Embryonic facial prominence (tissue), 1 donor: ENCODE results near the gene PDE4B.
"Not testable (repeated sequence)": the region's sequence is repeated elsewhere in the genome, so short reads cannot be mapped to it uniquely, and the experiment has no call there.

Source experiments
- DNase-seq: peaks from one replicate; pipeline ENCODE4 v3.0.0-alpha.2; 2016; ENCODE audit errors: extremely low spot score

PDE4B gene

DNA sequence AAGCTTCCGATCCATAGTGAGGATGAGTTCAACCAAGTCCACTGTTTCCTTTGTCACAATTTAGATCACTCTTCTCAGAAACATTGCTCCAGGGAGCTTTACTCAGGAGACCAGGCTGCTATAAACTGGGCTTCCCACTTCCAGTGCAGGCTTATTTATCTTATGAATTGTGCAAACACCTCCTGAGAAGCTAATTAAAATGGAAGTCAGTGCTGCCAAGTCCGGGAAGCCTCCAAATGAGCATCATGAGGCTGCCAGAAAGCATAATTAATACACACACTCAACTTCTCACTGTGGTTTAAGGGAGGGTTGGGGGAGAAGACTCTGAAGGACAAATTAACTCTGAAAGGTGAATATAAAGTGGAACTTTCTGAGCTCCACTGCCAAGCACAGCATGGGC lies 596.2 kb downstream of the PDE4B start:
- DNase-seq: no peak

DNA sequence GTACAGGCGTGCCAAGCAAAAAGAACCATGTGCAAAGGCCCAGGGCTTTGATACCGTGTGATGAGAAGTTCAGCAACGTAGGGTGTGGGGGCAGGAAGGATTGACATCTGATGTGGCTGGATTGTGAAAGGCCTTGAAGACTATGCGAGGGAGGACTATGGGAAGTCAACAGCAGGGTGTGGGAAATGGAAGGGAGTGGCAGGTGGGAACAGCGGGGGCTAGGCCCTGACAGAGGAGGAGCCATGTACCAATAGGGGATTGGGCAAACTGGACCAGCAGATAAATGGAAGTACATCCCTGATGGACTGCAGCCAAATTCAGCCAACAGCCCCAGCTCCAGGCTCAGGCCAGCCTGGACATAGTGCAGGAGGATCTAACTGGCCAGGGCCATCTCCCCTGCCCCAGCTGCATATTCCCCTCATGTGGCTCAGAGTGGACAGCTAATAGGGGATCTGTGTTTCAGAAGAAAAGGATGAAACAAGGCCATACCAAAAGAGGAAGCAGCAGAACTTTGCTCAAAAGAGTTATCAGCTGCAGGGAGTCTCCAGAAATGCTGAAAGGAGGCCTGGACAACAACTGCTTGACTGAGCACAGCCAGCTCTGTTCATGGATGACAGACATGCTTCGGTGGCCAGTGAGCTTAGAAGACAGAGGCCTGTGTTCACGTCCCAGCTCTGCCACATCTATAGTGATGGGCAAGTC lies 601.0 kb downstream of the PDE4B start:
- DNase-seq: no peak

- DNase-seq: no peak
Measured at GRCh38 chr1:66394603-66395002, 601.9 kb downstream of the PDE4B start.

- DNase-seq: no peak
Measured at GRCh38 chr1:66395202-66396061, 602.7 kb downstream of the PDE4B start.

GRCh38 chr1:66396212-66396890 lies 603.7 kb downstream of the PDE4B start:
- no peak for DNase-seq

DNA sequence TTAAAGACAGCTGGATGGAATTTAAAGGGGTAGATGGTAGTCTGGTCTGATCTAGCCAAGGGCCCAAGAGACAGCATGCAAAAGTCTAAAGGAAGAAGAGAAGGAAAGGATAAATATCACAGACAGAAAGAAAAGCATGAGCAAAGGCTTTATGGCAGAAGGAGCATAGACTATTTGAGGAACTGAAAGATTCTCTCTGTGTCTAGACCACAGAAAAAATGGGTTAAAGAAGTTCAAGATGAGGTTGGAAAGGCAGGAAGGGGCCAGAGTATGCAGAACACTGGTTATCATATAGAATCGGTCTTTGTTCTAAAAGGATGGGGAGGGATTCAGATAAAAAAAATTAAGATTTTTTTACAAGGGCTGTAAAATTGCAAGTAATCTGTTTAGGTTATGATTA lies 604.5 kb downstream of the PDE4B start:
- no peak for DNase-seq

GRCh38 chr1:66399888-66400529 lies 607.3 kb downstream of the PDE4B start:
- no peak for DNase-seq

DNA sequence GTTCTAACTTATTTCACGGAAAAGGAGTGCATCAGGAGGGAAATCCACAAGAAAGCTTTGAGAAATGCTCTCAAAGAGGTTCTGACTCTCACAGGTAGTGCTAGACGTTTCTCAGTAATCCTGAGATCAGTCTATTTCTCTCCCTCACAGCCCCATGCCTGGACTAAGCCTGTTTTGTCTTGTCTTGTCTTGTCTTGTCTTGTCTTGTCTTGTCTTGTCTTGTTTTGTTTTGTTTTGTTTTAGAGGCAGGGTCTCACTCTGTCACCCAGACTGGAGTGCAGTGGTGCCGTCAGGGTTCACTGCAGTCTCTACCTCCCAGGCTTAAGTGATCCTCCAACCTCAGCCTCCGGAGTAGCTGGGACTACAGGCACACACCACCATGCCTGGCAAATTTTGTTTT lies 608.0 kb downstream of the PDE4B start:
- no peak for DNase-seq

DNA sequence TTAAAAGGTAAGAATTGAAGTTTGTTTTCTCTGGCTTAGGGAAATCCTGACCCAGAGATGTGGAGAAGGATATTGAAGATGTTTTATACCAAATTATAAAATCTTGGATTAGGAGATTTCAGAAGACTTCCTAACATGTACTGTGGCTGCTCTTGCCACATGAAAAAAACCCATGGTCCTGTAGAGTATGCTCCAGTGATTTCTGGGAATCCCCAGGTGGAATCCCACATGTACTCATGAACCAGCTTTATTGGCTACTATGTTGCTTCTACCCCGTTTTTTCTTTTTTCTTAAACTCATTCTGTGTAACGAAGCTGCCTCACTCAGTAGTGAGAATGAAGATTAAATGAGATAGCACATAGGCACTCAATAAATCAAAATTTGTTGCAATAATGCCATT lies 608.5 kb downstream of the PDE4B start:
- no peak for DNase-seq

DNA sequence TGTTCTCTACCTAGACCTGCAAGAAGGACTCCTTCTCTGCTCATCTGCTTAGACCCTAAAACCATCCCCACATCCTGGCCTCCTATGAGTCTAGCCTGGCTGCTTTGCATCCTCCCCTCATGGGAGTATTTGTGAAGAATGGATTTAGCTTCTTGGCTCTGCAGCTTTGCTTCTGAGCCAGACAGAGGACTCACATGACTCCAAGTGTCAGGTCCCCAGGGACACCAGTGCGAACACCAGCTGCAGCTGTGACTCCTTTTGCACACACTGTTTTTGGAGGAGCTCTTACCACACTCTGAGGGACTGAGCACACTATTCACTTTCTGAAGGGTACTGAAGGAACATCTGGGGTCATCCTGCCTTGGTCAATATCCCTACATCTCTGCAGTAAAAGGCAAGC lies 609.5 kb downstream of the PDE4B start:
- no peak for DNase-seq

DNA sequence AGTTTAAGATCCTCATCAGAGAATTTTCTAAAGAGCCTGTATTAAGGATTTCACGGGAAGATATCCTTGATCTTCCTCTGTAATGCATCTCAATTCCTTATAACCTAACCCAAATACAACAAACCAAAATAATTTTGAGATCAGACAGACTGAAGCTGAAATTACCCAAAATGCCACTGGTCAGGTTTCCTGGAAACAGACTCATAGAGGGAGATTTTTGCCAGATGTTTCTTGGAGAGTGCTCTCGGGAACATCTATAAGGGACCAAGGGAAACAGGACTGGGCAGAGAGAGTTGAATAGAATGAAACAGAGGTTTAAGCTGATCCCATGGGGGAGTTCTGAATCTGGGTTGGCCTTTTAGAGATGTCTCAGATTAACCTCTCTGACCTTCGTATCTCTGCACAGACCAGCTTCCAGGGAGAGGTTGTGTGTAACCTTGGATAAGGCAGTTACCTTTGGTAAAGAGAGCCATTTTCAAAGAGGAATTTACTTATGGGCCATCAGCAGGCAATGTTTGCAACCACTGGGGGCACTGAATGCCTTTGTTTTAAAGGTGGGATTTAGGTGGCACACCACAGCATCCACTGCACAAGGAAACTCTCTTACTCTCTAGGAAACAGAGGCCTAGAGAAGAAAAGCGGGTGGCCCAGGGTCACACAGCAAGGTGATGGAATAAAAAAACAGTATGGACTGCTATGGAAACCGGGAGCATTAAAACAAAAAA lies 610.5 kb downstream of the PDE4B start:
- DNase-seq: no peak

DNA sequence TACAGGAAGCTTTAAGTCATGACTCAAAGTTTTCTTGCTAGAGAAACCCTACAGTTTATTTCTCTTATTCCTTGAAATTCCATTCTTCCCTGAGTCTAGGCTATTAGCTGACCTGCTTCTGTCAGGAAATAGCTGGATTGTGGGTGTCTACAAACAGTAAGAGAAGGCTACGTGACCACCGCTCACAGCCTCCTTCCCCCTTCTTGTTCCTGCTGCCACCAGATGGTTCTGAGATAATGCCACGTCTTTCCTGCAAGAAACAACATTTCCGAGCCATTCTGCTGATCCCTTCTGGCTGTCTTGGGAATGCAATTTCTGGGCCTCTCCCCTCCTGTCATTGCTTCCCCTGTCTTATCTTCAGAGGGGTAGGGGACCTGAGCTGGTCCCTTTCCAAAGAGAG lies 612.4 kb downstream of the PDE4B start:
- no peak for DNase-seq

GRCh38 chr1:66411449-66411848 lies 618.8 kb downstream of the PDE4B start:
- DNase-seq: not testable (repeated sequence)

DNA sequence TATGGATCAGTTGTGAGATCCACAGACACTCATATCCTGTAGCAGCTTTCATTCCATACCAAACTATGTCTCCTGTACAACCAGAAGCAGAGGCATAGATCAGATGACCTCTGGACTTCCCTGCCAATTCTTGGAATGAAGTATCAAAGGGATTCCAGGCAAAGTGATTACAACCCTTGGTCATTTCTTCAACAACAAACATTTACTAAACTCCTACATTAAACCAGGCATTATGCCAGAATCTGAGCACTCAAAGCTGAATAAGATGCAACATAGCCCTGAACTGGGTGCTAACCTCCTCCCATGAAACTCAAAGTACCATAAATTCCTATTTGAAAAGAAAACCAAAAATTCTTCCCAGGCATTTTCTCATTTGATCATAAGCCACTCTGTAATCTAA lies 620.0 kb downstream of the PDE4B start:
- DNase-seq: no peak

GRCh38 chr1:66413136-66413837 lies 620.6 kb downstream of the PDE4B start:
- DNase-seq: no peak

DNA sequence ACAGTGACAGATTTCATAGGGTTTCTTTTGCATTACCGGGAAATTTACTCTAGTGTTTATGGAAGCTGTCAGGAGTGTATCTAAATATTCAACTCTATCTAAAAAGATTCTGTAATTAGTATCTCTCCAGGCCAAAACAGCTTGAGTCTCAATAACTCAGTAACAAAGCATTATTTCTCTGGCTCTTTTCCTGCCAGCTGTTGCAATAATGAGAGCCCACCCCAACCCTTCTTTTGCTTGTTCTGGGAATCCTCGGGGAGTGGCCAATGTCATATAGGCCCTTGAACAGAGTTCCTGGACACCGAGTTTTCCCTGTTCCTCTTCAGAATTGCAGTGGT lies 621.1 kb downstream of the PDE4B start:
- no peak for DNase-seq

GRCh38 chr1:66415281-66415680 lies 622.6 kb downstream of the PDE4B start:
- DNase-seq: no peak

DNA sequence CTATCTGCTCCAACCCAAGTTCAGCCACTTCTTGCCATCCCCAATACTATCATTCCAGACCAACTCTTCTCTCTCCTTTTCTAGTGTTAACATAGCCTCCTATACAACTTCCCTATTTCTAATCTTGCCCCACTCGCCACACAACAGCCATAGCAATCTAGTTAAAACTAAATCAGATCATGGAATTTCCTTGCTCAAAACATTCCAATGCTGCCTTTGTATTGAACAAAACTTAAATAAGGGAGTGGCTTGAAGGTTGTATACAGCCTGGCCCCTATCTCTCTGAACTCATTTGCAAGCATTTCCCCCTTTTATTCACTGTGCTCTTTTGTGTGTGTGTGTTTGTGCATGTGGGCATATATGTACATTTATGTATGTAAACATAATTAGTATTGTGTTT lies 623.2 kb downstream of the PDE4B start:
- DNase-seq: no peak

DNA sequence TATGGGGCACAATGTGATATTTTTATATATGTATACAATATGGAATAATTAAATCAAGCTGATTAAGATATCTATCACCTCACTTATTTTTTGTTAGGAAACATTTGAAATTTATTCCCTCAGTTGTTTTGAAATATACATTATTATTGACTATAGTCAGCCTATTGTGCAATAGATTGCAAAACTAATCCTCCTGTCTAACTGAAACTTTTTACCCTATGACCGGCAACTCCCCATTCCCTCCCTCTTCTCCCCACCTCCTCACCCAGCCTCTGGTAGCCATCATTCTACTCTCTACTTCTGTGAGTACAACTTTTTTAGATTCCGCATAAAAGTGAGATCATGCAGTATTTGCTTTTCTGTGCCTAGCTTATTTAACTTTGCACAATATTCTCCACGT lies 623.6 kb downstream of the PDE4B start:
- no peak for DNase-seq

GRCh38 chr1:66418021-66418420 lies 625.3 kb downstream of the PDE4B start:
- no peak for DNase-seq

- DNase-seq: not testable (repeated sequence)
Measured at GRCh38 chr1:66420171-66420570, 627.5 kb downstream of the PDE4B start.
